Lung (tissue), 12 donors: ENCODE results near the gene FAM78A. TPM values are rescaled to one million over a fixed set of nuclear protein-coding genes. Genes with fewer than 3 reads are reported as not detected.

Source experiments
- ATAC-seq: fragments of 200-7000 bp; cut with Tn5 transposase; one replicate; pipeline ENCODE4 v1.9.1; 2020; ENCODE audit warnings: moderate number of reproducible peaks; ENCODE audit not compliant: insufficient read depth, low FRiP score
- DNase-seq, 3 donors: peaks; one replicate each; pipeline ENCODE4 v3.0.0-alpha.2; 2013 to 2017
- H3K27ac ChIP-seq, 2 donors: one replicate each; pipeline ENCODE4 v1.5.1; 2013; ENCODE audit warnings: mild to moderate bottlenecking in 2 of 2, moderate library complexity in 2 of 2, control low read depth in 1 of 2, inconsistent platforms in 1 of 2, low read depth in 1 of 2, low read length in 1 of 2
- H3K27me3 ChIP-seq, 3 donors: one replicate each; pipeline ENCODE4 v1.5.1; 2013; ENCODE audit warnings: low read length in 2 of 3; ENCODE audit not compliant: control insufficient read depth in 3 of 3, insufficient read depth in 3 of 3
- H3K36me3 ChIP-seq, 4 donors: one replicate each; pipeline ENCODE4 v1.5.1; 2013; ENCODE audit warnings: low read length in 4 of 4, mild to moderate bottlenecking in 1 of 4, moderate library complexity in 1 of 4; ENCODE audit not compliant: control insufficient read depth in 4 of 4, insufficient read depth in 4 of 4
- H3K4me1 ChIP-seq, 5 donors: one replicate each; pipeline ENCODE4 v1.5.1; 2013; ENCODE audit warnings: low read length in 5 of 5, mild to moderate bottlenecking in 2 of 5, moderate library complexity in 1 of 5; ENCODE audit not compliant: control insufficient read depth in 5 of 5, insufficient read depth in 5 of 5
- H3K4me3 ChIP-seq: one replicate; pipeline ENCODE4 v1.5.1; 2013; ENCODE audit warnings: mild to moderate bottlenecking, control low read depth, moderate library complexity
- H3K9ac ChIP-seq, 2 donors: one replicate each; pipeline ENCODE4 v1.5.1; 2013; ENCODE audit warnings: low read length in 2 of 2, control low read depth in 1 of 2; ENCODE audit not compliant: insufficient read depth in 1 of 2
- H3K9me3 ChIP-seq, 4 donors: one replicate each; pipeline ENCODE4 v1.5.1; 2013; ENCODE audit warnings: low read length in 3 of 4, mild to moderate bottlenecking in 1 of 4, moderate library complexity in 1 of 4; ENCODE audit not compliant: control insufficient read depth in 4 of 4, insufficient read depth in 3 of 4
- WGBS, 2 donors: extraction: QIAGEN DNeasy Blood & Tissue Kit; methylation state at CpG; one replicate each; pipeline ENCODE4 v1.1.7; 2013; 5-methylcytosine and 5-hydroxymethylcytosine counted together
- polyA plus RNA-seq, 2 donors: library from polyadenylated mRNA; stranded (reverse); fragments of 200-250 nt; gene quantifications; one replicate each; pipeline ENCODE4 v1.2.1, GENCODE V29; 2013
- total RNA-seq, 2 donors: library from RNA; depleted of rRNA in 1 of 2; stranded (reverse); fragments of >200 nt in 1 of 2; gene quantifications; one replicate each; pipeline ENCODE4 v1.2.1, GENCODE V29; 2014 to 2021
- TF ChIP-seq, protein P1 (sequence below): IDR thresholded peaks from 2 replicates; pipeline ENCODE4 v1.5.1; 2012; ENCODE audit warnings: mild to moderate bottlenecking; ENCODE audit errors: control extremely low read depth, extremely low read depth
- donor health status: control.
- donor health status: control.
- donor health status: Bipolar disorder and iron deficiency.
- donor health status: healthy.
- donor health status: DM: yes; HTN: yes; CAD: no.

The FAM78A gene
- total and polyA plus RNA-seq, 4 donors = 5.4 to 10.8 (median 7.8) TPM

DNA sequence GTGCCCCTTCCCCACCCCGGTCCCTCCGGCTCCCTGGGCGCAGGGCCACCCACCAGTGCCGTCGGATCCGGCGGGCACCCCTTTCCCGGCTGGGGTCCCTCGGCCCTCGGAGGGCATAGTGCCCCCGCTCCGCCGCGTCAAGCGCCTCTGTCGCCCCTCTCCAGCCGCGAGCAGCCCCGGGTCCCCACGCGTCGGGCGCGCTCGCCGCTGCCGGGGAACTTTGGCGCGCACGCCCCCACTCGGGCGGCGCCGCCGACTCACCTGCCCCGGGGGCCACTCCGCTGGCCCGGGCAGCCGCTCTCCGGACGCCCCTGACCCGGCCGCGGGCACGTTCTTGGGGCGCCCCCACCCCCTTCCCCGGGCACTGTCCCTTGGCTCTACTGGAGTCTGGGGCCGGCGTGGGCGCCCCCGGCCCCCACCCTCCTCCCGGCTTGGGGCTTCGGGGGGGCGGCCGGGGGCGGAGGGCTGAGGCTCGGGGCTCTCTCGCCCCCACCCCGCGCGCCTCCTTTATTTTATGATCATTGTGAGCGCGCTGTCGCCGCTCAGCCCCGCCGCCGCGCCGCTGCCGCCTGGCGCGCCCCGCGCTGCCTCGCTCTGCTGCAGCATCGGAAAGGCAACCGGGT lies 1.1 kb upstream of the FAM78A start:
- 0 to 1% methylated on average over 32 to 78 of the region's 78 CpGs for WGBS, 2 donors
- DNase-seq = no peak
- ATAC-seq = no peak
- H3K27ac ChIP-seq = peak overlapping the region; percentile 67 to 95
- H3K9me3 ChIP-seq = no peaks in the 10 kb centered on the region
- peaks cover 0 to 48% (median 26%) of the 10 kb centered on the region in 3 donors for H3K27me3 ChIP-seq
- TF ChIP-seq, protein P1, sequence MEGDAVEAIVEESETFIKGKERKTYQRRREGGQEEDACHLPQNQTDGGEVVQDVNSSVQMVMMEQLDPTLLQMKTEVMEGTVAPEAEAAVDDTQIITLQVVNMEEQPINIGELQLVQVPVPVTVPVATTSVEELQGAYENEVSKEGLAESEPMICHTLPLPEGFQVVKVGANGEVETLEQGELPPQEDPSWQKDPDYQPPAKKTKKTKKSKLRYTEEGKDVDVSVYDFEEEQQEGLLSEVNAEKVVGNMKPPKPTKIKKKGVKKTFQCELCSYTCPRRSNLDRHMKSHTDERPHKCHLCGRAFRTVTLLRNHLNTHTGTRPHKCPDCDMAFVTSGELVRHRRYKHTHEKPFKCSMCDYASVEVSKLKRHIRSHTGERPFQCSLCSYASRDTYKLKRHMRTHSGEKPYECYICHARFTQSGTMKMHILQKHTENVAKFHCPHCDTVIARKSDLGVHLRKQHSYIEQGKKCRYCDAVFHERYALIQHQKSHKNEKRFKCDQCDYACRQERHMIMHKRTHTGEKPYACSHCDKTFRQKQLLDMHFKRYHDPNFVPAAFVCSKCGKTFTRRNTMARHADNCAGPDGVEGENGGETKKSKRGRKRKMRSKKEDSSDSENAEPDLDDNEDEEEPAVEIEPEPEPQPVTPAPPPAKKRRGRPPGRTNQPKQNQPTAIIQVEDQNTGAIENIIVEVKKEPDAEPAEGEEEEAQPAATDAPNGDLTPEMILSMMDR = no peak
- H3K4me1 ChIP-seq = peaks cover 0 to 7% (median under 1%) of the 10 kb centered on the region in 5 donors
- H3K36me3 ChIP-seq = no peaks in the 10 kb centered on the region
- H3K9ac ChIP-seq = no peak overlapping the region
- peak overlapping the region; percentile 51 for H3K4me3 ChIP-seq

DNA sequence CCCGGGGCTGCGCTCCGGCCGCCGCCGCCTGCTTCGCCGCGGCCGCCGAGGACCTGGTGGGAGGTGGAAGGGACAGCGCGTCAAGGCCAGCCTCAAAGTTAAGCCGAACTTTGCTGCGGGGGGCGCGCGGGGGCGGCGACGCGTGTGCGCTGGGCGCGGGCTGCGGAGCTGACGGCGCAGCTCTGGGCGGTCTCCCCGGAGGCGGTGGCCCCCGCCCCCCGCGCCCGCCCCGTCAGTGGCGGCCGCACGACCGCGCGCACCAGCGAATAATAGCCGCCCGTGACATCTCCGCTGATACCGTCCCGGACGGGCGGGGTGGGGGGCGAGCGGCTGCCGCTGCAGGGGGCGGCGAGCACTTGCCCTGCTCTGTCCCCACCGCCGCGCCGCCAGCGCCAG lies 579 bp upstream of the FAM78A start:
- TF ChIP-seq, protein P1 = no peak
- ATAC-seq (no peak), DNase-seq (no peak)
- H3K9me3 ChIP-seq = no peaks in the 10 kb centered on the region
- H3K4me1 ChIP-seq = peaks cover 0 to 7% (median 4%) of the 10 kb centered on the region in 5 donors
- peaks cover 0 to 43% (median 21%) of the 10 kb centered on the region in 3 donors for H3K27me3 ChIP-seq
- H3K27ac ChIP-seq = peak overlapping the region; percentile 78 to 95
- WGBS, 2 donors = 0 to 1% methylated on average over 39 to 60 of the region's 60 CpGs
- H3K9ac ChIP-seq = no peak overlapping the region
- H3K4me3 ChIP-seq = peak overlapping the region; percentile 51
- no peaks in the 10 kb centered on the region for H3K36me3 ChIP-seq

DNA sequence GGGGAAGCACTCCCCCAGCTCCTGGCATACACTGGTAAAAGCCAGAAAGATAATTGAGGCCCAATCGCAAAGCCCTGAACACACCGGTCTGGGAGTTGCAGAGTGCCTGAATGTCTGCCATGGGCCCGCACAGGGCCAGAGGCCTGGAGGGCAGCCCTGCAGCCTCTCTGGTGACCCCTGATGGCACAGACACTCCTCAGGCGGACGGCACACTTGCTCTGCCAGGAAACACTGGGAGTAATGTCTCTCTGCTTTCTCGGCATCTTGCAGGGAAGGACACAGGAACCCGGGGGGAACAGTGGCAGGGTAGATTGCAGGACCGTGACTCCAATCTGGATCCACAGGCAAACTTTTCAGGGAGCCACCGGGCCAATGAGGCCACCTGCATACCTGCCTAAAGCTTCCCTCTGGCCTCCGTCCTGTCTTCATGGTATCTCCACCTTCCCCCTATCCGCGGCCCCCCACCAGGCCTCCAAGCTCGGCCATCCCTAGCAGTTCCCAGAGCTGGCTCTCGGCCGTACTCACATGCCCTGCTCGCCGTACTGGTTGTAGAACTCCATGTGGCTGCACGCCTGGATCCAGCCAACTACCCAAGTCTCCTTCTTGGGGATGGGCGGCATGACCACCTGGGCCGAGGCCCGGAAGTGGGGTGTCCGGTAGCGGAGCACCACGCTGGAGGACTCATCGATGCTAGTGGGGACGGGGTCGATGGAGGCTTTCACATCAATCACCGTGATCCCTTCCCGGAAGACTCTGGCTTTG lies 797 bp downstream of the FAM78A start:
- Histone ChIP-seq H3K27ac (peak overlapping the region; percentile 78 to 95), H3K4me3 (peak overlapping the region; percentile 67), H3K27me3 (peaks cover 0 to 29% (median 11%) of the 10 kb centered on the region in 3 donors), H3K9me3 (no peaks in the 10 kb centered on the region), H3K36me3 (no peaks in the 10 kb centered on the region), H3K4me1 (peaks cover 0 to 11% (median 5%) of the 10 kb centered on the region in 5 donors), H3K9ac (no peak overlapping the region)
- 18 to 42% methylated on average over 29 of the region's 29 CpGs for WGBS, 2 donors
- DNase-seq (no peak), ATAC-seq (no peak)
- TF ChIP-seq, protein P1 = no peak
